EH (cell line): ENCODE results near the gene TAF11.
A peak's percentile ranks its signal among the peaks of the same experiment; 100 is the strongest.
"Not testable (repeated sequence)": the region's sequence is repeated elsewhere in the genome, so short reads cannot be mapped to it uniquely, and the experiment has no call there.

Experiments used
- DNase-seq: peaks from one replicate; pipeline ENCODE4 v3.0.0-alpha.2; 2015; ENCODE audit warnings: low read depth

The TAF11 gene

GRCh38 chr6:34904990-34905613 is 17.3 kb upstream of the TAF11 start:
- no peak for DNase-seq

GRCh38 chr6:34901930-34902329 is 14.1 kb upstream of the TAF11 start:
- peak; percentile 59 for DNase-seq

- no peak for DNase-seq
Measured at GRCh38 chr6:34900321-34901031, 12.6 kb upstream of the TAF11 start.

GRCh38 chr6:34899748-34900147 is 11.9 kb upstream of the TAF11 start:
- not testable (repeated sequence) for DNase-seq

- DNase-seq = no peak
Measured at GRCh38 chr6:34897716-34898115, 9.9 kb upstream of the TAF11 start.

GRCh38 chr6:34897130-34897529 is 9.3 kb upstream of the TAF11 start:
- peak; percentile 27 for DNase-seq

GRCh38 chr6:34894693-34895092 is 6.9 kb upstream of the TAF11 start:
- no peak for DNase-seq

- DNase-seq = no peak
Measured at GRCh38 chr6:34891296-34891695, 3.5 kb upstream of the TAF11 start.

- no peak for DNase-seq
Measured at GRCh38 chr6:34890533-34890925, 2.7 kb upstream of the TAF11 start.

GRCh38 chr6:34888874-34889555 is 1.2 kb upstream of the TAF11 start, which contains the start of gene ANKS1A:
TSS of gene ANKS1A (plus strand) at chr6:34889255. CDS start at chr6:34889403, 148 bp downstream.
- DNase-seq = peak; percentile 52

- DNase-seq = no peak
Measured at GRCh38 chr6:34888514-34888856, 643 bp upstream of the TAF11 start.

GRCh38 chr6:34885837-34886236 is 2.0 kb downstream of the TAF11 start:
- not testable (repeated sequence) for DNase-seq

- no peak for DNase-seq
Measured at GRCh38 chr6:34884996-34885395, 2.8 kb downstream of the TAF11 start.

GRCh38 chr6:34884073-34884472 is 3.8 kb downstream of the TAF11 start:
- DNase-seq = not testable (repeated sequence)

GRCh38 chr6:34877869-34878485 is 9.9 kb downstream of the TAF11 start:
- no peak for DNase-seq

- no peak for DNase-seq
Measured at GRCh38 chr6:34877259-34877658, 10.6 kb downstream of the TAF11 start.

GRCh38 chr6:34876472-34876871 is 11.4 kb downstream of the TAF11 start:
- DNase-seq = no peak

- no peak for DNase-seq
Measured at GRCh38 chr6:34875292-34876213, 12.3 kb downstream of the TAF11 start.

- DNase-seq = peak; percentile 4
Measured at GRCh38 chr6:34872332-34872731, 15.5 kb downstream of the TAF11 start.

GRCh38 chr6:34871853-34872252 is 16.0 kb downstream of the TAF11 start:
- DNase-seq = no peak

GRCh38 chr6:34867484-34867883 is 20.4 kb downstream of the TAF11 start:
- DNase-seq = no peak

- DNase-seq = no peak
Measured at GRCh38 chr6:34866509-34866908, 21.3 kb downstream of the TAF11 start.
